Ovary (tissue), 9 donors: ENCODE measurements around the gene C2orf92. TPM values are rescaled to one million over a fixed set of nuclear protein-coding genes. Genes with fewer than 3 reads are reported as not detected.

Source experiments
- DNase-seq, 5 donors: peaks; one replicate each; pipeline ENCODE4 v3.0.0-alpha.2; 2019 to 2020
- H3K27ac ChIP-seq, 2 donors: fragments of 200-600 bp; one replicate each; pipeline versions ENCODE4 v1.5.1 to v1.8.0; 2019 to 2022
- H3K27me3 ChIP-seq: fragments of 200-600 bp; one replicate; pipeline ENCODE4 v1.8.0; 2022
- H3K36me3 ChIP-seq: fragments of 200-600 bp; sonication (generic); one replicate; pipeline ENCODE4 v1.5.1; 2019
- H3K4me1 ChIP-seq: one replicate; pipeline ENCODE4 v1.8.1; 2013; ENCODE audit warnings: mild to moderate bottlenecking, moderate library complexity; ENCODE audit not compliant: insufficient read depth
- H3K4me3 ChIP-seq: fragments of 200-600 bp; sonication (generic); one replicate; pipeline ENCODE4 v1.5.1; 2017
- H3K9me3 ChIP-seq, 2 donors: fragments of 200-600 bp in 1 of 2; sonication (generic) in 1 of 2; one replicate each; pipeline versions ENCODE4 v1.5.1 to v1.8.1; 2013 to 2019; ENCODE audit warnings: mild to moderate bottlenecking in 1 of 2, moderate library complexity in 1 of 2
- CTCF ChIP-seq, 3 donors: fragments of 450-650 bp in 2 of 3; fragments of 200-600 bp in 1 of 3; IDR thresholded peaks; one replicate each; pipeline versions ENCODE4 v1.5.1 to v1.8.0; 2016 to 2022; ENCODE audit warnings: antibody characterized with exemption in 3 of 3, mild to moderate bottlenecking in 1 of 3
- EP300 ChIP-seq: sonication (generic); formaldehyde crosslinking; IDR thresholded peaks from one replicate; pipeline ENCODE4 v1.6.1; 2017; ENCODE audit warnings: antibody characterized with exemption
- POLR2A ChIP-seq: fragments of 450-650 bp; IDR thresholded peaks from one replicate; pipeline ENCODE4 v1.6.1; 2017; ENCODE audit warnings: antibody characterized with exemption, mild to moderate bottlenecking, moderate library complexity
- WGBS, 3 donors: extraction: QIAGEN DNeasy Blood & Tissue Kit in 1 of 3; methylation state at CpG; one replicate each; pipeline versions ENCODE4 v1.1.5 to v1.1.7; 2013 to 2017; 5-methylcytosine and 5-hydroxymethylcytosine counted together
- intact Hi-C, 4 donors: fragments of 100-400 bp; cut with DNase I; formaldehyde crosslinking; loops; one replicate each; pipeline versions ENCODE4 v1.11.0 to v1.15.1; 2022 to 2023
- polyA plus RNA-seq, 2 donors: library from polyadenylated mRNA; stranded (reverse); fragments of 200-250 nt in 1 of 2; fragments of 350-450 nt in 1 of 2; fragmentation: Illumina TruSeq in 1 of 2; extraction: RNeasy Lipid Tissue Mini Kit (QIAGEN cat#74804) in 1 of 2; gene quantifications; one replicate each; pipeline ENCODE4 v1.2.3, GENCODE V29; 2013 to 2014
- total RNA-seq, 7 donors: library from RNA; depleted of rRNA in 2 of 7; stranded (reverse); fragments of >200 nt in 2 of 7; fragmentation: NEBNext Ultra II Directional in 3 of 7; extraction: Animal tissue kit (Norgen Biotek cat#: 25700) in 3 of 7; gene quantifications; one replicate each; pipeline versions ENCODE4 v1.1.0 to v1.2.4, GENCODE V29; 2016 to 2023
- donor health status: DM: no; HTN: no; CAD: no; lungs with moderate emphysema.
- donor health status: DM: no; HTN: no; CAD: no.
- donor health status: Bipolar disorder and iron deficiency.
- donor health status: DM: yes; HTN: yes; CAD: no.
- donor health status: DM: no; HTN: no; CAD: no.
- donor health status: DM: yes; HTN: yes; CAD: no.

Gene C2orf92
- total and polyA plus RNA-seq, 9 donors = 2.3 to 17.5 (median 4.0) TPM

GRCh38 chr2:97731274-97732020 lies 61.9 kb downstream of the C2orf92 start:
- Histone ChIP-seq H3K27ac (no peak overlapping the region), H3K36me3 (no peaks in the 10 kb centered on the region), H3K4me1 (no peaks in the 10 kb centered on the region), H3K9me3 (no peaks in the 10 kb centered on the region), H3K4me3 (no peak overlapping the region), H3K27me3 (no peaks in the 10 kb centered on the region)
- 89 to 90% (median 90%) methylated on average over 11 to 12 of the region's 12 CpGs for WGBS, 3 donors
- intact Hi-C loops = no loop called here
- no peak for DNase-seq
- no peak for TF ChIP-seq CTCF (IDR thresholded peaks at IDR 0.05)
- TF ChIP-seq POLR2A = no peak
- no peak for TF ChIP-seq EP300

- DNase-seq = no peak
- 92 to 93% (median 93%) methylated on average over 19 to 28 of the region's 28 CpGs for WGBS, 3 donors
- no peak overlapping the region for H3K4me3 ChIP-seq
- no peak overlapping the region for H3K27ac ChIP-seq
- intact Hi-C loops = no loop called here
- no peaks in the 10 kb centered on the region for H3K27me3 ChIP-seq
- no peaks in the 10 kb centered on the region for H3K9me3 ChIP-seq
- TF ChIP-seq POLR2A (no peak), CTCF (IDR thresholded peaks at IDR 0.05) (no peak), EP300 (no peak)
- no peaks in the 10 kb centered on the region for H3K4me1 ChIP-seq
- no peaks in the 10 kb centered on the region for H3K36me3 ChIP-seq
Measured at GRCh38 chr2:97732436-97733340, 63.2 kb downstream of the C2orf92 start.

- Histone ChIP-seq H3K9me3 (no peaks in the 10 kb centered on the region), H3K4me3 (no peak overlapping the region), H3K27me3 (no peaks in the 10 kb centered on the region), H3K36me3 (no peaks in the 10 kb centered on the region), H3K4me1 (no peaks in the 10 kb centered on the region), H3K27ac (no peak overlapping the region)
- intact Hi-C loops = no loop called here
- WGBS, 3 donors = 84 to 88% (median 87%) methylated on average over 18 to 20 of the region's 20 CpGs
- DNase-seq = no peak
- no peak for TF ChIP-seq POLR2A
- no peak for TF ChIP-seq CTCF (IDR thresholded peaks at IDR 0.05)
- no peak for TF ChIP-seq EP300
Measured at GRCh38 chr2:97733341-97734035, 64.0 kb downstream of the C2orf92 start.
